ENCODE data around the gene GHRL. TPM values are rescaled to one million over a fixed set of nuclear protein-coding genes. Genes with fewer than 3 reads are reported as not detected.

GHRL gene
- polyA plus RNA-seq, 1 donor = 19.9 TPM

- Histone ChIP-seq H3K27me3 (ENCODE audit: control insufficient read depth, insufficient read depth, low read length) (no peaks in the 10 kb centered on the region), H3K4me3 (ENCODE audit: low read length) (no peak overlapping the region), H3K27ac (ENCODE audit: low read length) (no peak overlapping the region), H3K4me1 (ENCODE audit: control insufficient read depth, insufficient read depth, low read length) (peaks cover 23% of the 10 kb centered on the region), H3K9me3 (ENCODE audit: control insufficient read depth, low read depth, low read length) (no peaks in the 10 kb centered on the region), H3K36me3 (ENCODE audit: control insufficient read depth, insufficient read depth, low read length) (peaks cover 86% of the 10 kb centered on the region)
- no CpG with 5 or more reads among the region's 14 CpGs for WGBS (ENCODE audit: insufficient coverage, low lambda C conversion rate)
- no peak for DNase-seq
Measured at GRCh38 chr3:10315101-10315500, 22.4 kb upstream of the GHRL start.

DNA sequence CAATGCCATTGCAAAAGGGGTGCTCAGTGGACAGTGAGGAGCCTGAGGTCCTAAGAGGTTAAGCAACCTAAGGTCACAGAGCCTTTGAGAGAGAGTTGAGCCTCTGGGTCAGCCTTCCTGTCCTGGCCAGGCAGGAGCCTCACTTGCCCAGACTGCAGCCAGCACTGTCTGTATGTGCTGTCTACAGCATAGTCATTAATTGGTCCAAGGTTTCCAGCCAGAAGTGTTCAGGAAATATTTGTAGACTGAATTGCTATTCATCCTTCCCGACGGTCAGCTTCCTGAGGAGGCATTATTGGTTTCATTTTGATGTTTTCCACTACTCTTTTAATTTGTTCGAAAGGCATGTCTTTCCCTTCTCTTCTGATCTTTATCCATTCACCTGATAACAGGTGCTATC, 20.1 kb upstream of the GHRL start:
- WGBS (ENCODE audit: insufficient coverage, low lambda C conversion rate) = 94% methylated on average over 2 of the region's 3 CpGs
- Histone ChIP-seq H3K27me3 (ENCODE audit: control insufficient read depth, insufficient read depth, low read length) (no peaks in the 10 kb centered on the region), H3K9me3 (ENCODE audit: control insufficient read depth, low read depth, low read length) (no peaks in the 10 kb centered on the region), H3K27ac (ENCODE audit: low read length) (no peak overlapping the region), H3K36me3 (ENCODE audit: control insufficient read depth, insufficient read depth, low read length) (peaks cover 93% of the 10 kb centered on the region), H3K4me3 (ENCODE audit: low read length) (no peak overlapping the region), H3K4me1 (ENCODE audit: control insufficient read depth, insufficient read depth, low read length) (peaks cover 9% of the 10 kb centered on the region)
- DNase-seq = no peak

DNA sequence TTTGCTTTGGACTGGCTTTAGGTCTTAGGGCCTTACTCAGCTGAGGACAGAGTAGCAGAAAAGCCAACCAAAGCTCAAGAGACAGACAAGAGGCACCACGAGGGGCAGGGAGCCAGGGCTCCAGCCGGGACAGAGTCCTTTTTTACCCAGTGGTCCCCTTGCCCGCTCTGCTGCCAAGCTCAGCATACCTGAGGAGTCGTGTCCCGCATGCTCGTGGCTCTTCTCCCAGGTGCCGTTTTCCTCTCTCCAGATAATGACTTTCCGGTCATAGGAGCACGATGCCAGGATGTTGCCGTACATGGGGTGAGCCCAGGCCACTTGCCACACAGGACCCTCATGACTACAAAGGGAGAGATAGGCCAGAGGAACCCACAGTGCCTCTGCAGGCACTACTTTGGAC, 19.6 kb upstream of the GHRL start:
- Histone ChIP-seq H3K27ac (ENCODE audit: low read length) (no peak overlapping the region), H3K27me3 (ENCODE audit: control insufficient read depth, insufficient read depth, low read length) (no peaks in the 10 kb centered on the region), H3K4me3 (ENCODE audit: low read length) (no peak overlapping the region), H3K4me1 (ENCODE audit: control insufficient read depth, insufficient read depth, low read length) (peaks cover 4% of the 10 kb centered on the region), H3K9me3 (ENCODE audit: control insufficient read depth, low read depth, low read length) (no peaks in the 10 kb centered on the region), H3K36me3 (ENCODE audit: control insufficient read depth, insufficient read depth, low read length) (peaks cover 92% of the 10 kb centered on the region)
- DNase-seq = no peak
- WGBS (ENCODE audit: insufficient coverage, low lambda C conversion rate) = 100% methylated on average over 4 of the region's 10 CpGs

DNA sequence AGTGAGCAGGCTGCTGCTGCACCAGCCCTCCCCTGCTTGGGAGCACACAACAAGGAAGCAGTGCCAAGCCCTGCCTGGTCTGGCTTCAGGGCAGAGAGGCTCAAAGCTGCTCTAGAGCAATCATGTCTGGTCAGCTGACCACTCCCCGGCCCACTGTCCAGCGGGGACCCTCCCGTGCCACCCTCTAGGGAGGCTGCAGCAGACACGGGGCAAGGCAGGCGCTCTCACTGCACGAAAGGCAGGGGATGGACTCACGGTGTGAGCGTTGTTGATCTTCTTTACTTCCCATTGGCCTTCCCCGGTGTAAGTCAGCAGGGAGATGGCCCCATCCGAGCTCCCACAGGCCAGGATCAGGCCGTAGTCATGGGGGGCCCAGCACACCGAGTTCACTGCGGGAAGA, 19.0 kb upstream of the GHRL start:
- Histone ChIP-seq H3K9me3 (ENCODE audit: control insufficient read depth, low read depth, low read length) (no peaks in the 10 kb centered on the region), H3K27me3 (ENCODE audit: control insufficient read depth, insufficient read depth, low read length) (no peaks in the 10 kb centered on the region), H3K27ac (ENCODE audit: low read length) (no peak overlapping the region), H3K4me1 (ENCODE audit: control insufficient read depth, insufficient read depth, low read length) (no peaks in the 10 kb centered on the region), H3K4me3 (ENCODE audit: low read length) (no peak overlapping the region), H3K36me3 (ENCODE audit: control insufficient read depth, insufficient read depth, low read length) (peaks cover 94% of the 10 kb centered on the region)
- no CpG with 5 or more reads among the region's 13 CpGs for WGBS (ENCODE audit: insufficient coverage, low lambda C conversion rate)
- no peak for DNase-seq

DNA sequence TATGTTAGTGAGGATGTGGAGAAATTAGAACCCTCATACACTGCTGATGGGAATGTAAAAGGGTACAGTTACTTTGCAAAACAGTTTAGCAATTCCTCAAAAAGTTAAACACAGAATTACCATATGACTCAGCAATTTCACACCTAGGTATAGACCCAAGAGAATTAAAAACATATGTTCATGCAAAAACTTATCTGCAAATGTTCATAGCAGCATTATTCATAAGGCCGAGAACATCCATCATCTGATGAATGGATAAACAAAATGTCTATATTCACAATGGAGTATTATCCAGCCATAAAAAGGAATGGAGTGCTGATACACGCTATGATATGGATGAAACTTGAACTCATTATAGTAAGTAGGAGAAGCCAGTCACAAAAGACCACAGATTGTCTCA, 17.8 kb upstream of the GHRL start:
- Histone ChIP-seq H3K4me1 (ENCODE audit: control insufficient read depth, insufficient read depth, low read length) (no peaks in the 10 kb centered on the region), H3K9me3 (ENCODE audit: control insufficient read depth, low read depth, low read length) (no peaks in the 10 kb centered on the region), H3K27ac (ENCODE audit: low read length) (no peak overlapping the region), H3K27me3 (ENCODE audit: control insufficient read depth, insufficient read depth, low read length) (no peaks in the 10 kb centered on the region), H3K4me3 (ENCODE audit: low read length) (no peak overlapping the region), H3K36me3 (ENCODE audit: control insufficient read depth, insufficient read depth, low read length) (peaks cover 93% of the 10 kb centered on the region)
- WGBS (ENCODE audit: insufficient coverage, low lambda C conversion rate) = no CpG with 5 or more reads among the region's 2 CpGs
- no peak for DNase-seq

DNA sequence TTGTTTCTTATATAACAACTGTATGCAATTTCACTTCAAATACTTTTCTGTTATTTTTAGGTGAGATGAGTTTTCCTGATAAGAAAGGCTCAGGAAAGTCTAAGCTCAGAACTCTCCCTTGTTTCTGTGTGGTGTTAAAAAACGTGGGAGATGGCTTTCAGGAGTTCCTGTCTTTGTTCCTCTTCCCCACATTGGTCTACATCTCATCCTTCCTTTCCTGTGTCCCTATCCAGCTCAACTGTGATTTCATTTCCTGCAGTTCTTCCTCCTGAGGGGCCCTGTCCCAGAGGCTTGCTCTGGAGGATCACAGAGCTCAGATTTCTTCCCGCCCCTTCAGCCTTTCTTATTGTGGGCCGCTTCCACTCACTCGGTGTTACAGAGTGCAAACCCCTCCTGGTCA, 17.0 kb upstream of the GHRL start:
- H3K27ac ChIP-seq (ENCODE audit: low read length) = no peak overlapping the region
- H3K27me3 ChIP-seq (ENCODE audit: control insufficient read depth, insufficient read depth, low read length) = no peaks in the 10 kb centered on the region
- H3K36me3 ChIP-seq (ENCODE audit: control insufficient read depth, insufficient read depth, low read length) = peaks cover 94% of the 10 kb centered on the region

GRCh38 chr3:10308678-10309077, 15.9 kb upstream of the GHRL start:
- H3K9me3 ChIP-seq (ENCODE audit: control insufficient read depth, low read depth, low read length) = no peaks in the 10 kb centered on the region
- H3K4me1 ChIP-seq (ENCODE audit: control insufficient read depth, insufficient read depth, low read length) = no peaks in the 10 kb centered on the region
- DNase-seq = no peak
- WGBS (ENCODE audit: insufficient coverage, low lambda C conversion rate) = no CpG with 5 or more reads among the region's 7 CpGs
- H3K4me3 ChIP-seq (ENCODE audit: low read length) = no peak overlapping the region
- H3K36me3 ChIP-seq (ENCODE audit: control insufficient read depth, insufficient read depth, low read length) = peaks cover 94% of the 10 kb centered on the region
- no peak overlapping the region for H3K27ac ChIP-seq (ENCODE audit: low read length)
- no peaks in the 10 kb centered on the region for H3K27me3 ChIP-seq (ENCODE audit: control insufficient read depth, insufficient read depth, low read length)

More for the DNA sequence above, 17.0 kb upstream of the GHRL start:
- Histone ChIP-seq H3K4me1 (ENCODE audit: control insufficient read depth, insufficient read depth, low read length) (no peaks in the 10 kb centered on the region), H3K4me3 (ENCODE audit: low read length) (no peak overlapping the region), H3K9me3 (ENCODE audit: control insufficient read depth, low read depth, low read length) (no peaks in the 10 kb centered on the region)
- DNase-seq = no peak
- 100% methylated on average over 1 of the region's 4 CpGs for WGBS (ENCODE audit: insufficient coverage, low lambda C conversion rate)

- WGBS (ENCODE audit: insufficient coverage, low lambda C conversion rate) = no CpG with 5 or more reads among the region's 3 CpGs
- peaks cover 94% of the 10 kb centered on the region for H3K36me3 ChIP-seq (ENCODE audit: control insufficient read depth, insufficient read depth, low read length)
- no peaks in the 10 kb centered on the region for H3K9me3 ChIP-seq (ENCODE audit: control insufficient read depth, low read depth, low read length)
Measured at GRCh38 chr3:10306156-10306555, 13.4 kb upstream of the GHRL start.

DNA sequence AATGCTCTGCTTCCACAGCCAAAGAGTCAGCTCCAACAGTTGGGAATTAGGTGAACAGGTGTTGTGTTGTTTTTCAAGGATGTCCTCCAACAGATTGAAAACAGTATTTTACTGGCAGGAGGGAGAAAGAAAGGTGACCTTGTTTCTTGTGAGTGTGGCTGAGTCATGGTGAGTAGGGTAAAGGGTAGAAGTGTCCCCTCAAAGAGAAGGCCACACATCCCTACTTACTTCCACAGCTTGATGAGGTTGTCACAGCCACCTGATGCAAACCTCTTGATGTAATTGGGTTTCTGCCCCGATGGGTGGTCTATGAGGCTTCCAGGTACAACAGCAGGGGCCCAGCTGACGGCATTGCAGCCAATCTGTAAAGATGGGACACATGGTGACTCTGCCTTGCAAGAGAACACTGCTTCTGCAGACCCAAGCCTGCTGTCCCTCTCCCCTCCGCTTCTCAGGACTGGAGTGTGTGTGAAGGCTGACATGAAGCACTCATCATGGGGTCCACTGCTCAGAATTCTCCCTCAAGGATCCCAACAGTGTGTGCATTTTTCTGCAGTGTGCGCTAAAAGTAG, 12.7 kb upstream of the GHRL start:
- no peak overlapping the region for H3K4me3 ChIP-seq (ENCODE audit: low read length)
- H3K27me3 ChIP-seq (ENCODE audit: control insufficient read depth, insufficient read depth, low read length) = no peaks in the 10 kb centered on the region
- H3K27ac ChIP-seq (ENCODE audit: low read length) = no peak overlapping the region
- DNase-seq = no peak
- H3K36me3 ChIP-seq (ENCODE audit: control insufficient read depth, insufficient read depth, low read length) = peaks cover 94% of the 10 kb centered on the region
- WGBS (ENCODE audit: insufficient coverage, low lambda C conversion rate) = no CpG with 5 or more reads among the region's 4 CpGs
- H3K4me1 ChIP-seq (ENCODE audit: control insufficient read depth, insufficient read depth, low read length) = no peaks in the 10 kb centered on the region
- H3K9me3 ChIP-seq (ENCODE audit: control insufficient read depth, low read depth, low read length) = no peaks in the 10 kb centered on the region

More at GRCh38 chr3:10306156-10306555, 13.4 kb upstream of the GHRL start:
- Histone ChIP-seq H3K27ac (ENCODE audit: low read length) (no peak overlapping the region), H3K27me3 (ENCODE audit: control insufficient read depth, insufficient read depth, low read length) (no peaks in the 10 kb centered on the region), H3K4me3 (ENCODE audit: low read length) (no peak overlapping the region), H3K4me1 (ENCODE audit: control insufficient read depth, insufficient read depth, low read length) (no peaks in the 10 kb centered on the region)
- no peak for DNase-seq

GRCh38 chr3:10304905-10305304, 12.2 kb upstream of the GHRL start:
- Histone ChIP-seq H3K36me3 (ENCODE audit: control insufficient read depth, insufficient read depth, low read length) (peaks cover 94% of the 10 kb centered on the region), H3K27me3 (ENCODE audit: control insufficient read depth, insufficient read depth, low read length) (no peaks in the 10 kb centered on the region), H3K9me3 (ENCODE audit: control insufficient read depth, low read depth, low read length) (no peaks in the 10 kb centered on the region), H3K27ac (ENCODE audit: low read length) (no peak overlapping the region), H3K4me1 (ENCODE audit: control insufficient read depth, insufficient read depth, low read length) (no peaks in the 10 kb centered on the region), H3K4me3 (ENCODE audit: low read length) (no peak overlapping the region)
- DNase-seq = no peak
- no CpG with 5 or more reads among the region's 8 CpGs for WGBS (ENCODE audit: insufficient coverage, low lambda C conversion rate)

DNA sequence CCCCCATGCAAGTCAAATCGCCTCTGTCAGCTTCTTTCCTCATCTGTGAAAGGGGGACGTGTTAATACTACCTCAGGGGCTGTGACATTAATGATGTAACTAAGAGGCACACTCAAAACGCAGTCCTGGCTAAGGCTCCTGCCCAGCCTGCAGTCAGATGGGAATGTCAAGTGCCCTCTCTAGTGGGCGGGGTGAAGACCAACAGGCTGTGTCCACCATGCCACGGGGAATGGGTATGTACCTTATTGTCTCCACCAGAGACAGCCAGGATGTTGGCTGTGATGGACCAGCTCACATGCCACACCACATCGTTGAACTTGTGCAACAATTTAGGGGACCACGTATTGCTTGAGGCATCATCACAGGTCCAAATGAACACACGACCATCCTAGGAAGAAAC, 11.0 kb upstream of the GHRL start:
- no peak for DNase-seq
- H3K27ac ChIP-seq (ENCODE audit: low read length) = no peak overlapping the region
- H3K4me1 ChIP-seq (ENCODE audit: control insufficient read depth, insufficient read depth, low read length) = no peaks in the 10 kb centered on the region
- no peaks in the 10 kb centered on the region for H3K27me3 ChIP-seq (ENCODE audit: control insufficient read depth, insufficient read depth, low read length)
- H3K9me3 ChIP-seq (ENCODE audit: control insufficient read depth, low read depth, low read length) = no peaks in the 10 kb centered on the region
- H3K4me3 ChIP-seq (ENCODE audit: low read length) = no peak overlapping the region
- no CpG with 5 or more reads among the region's 8 CpGs for whole genome bisulfite sequencing (ENCODE audit: insufficient coverage, low lambda C conversion rate)
- peaks cover 94% of the 10 kb centered on the region for H3K36me3 ChIP-seq (ENCODE audit: control insufficient read depth, insufficient read depth, low read length)
